Vagina (tissue), 2 donors: ENCODE measurements around the gene CADM1. TPM values are rescaled to one million over a fixed set of nuclear protein-coding genes. Genes with fewer than 3 reads are reported as not detected.

ENCODE experiments used
- DNase-seq, 2 donors: peaks; one replicate each; pipeline ENCODE4 v3.0.0-alpha.2; 2017; ENCODE audit errors: extremely low spot score in 2 of 2
- H3K27ac ChIP-seq: fragments of 200-600 bp; sonication (generic); one replicate; pipeline ENCODE4 v1.5.1; 2019
- H3K27me3 ChIP-seq: fragments of 200-600 bp; sonication (generic); one replicate; pipeline ENCODE4 v1.5.1; 2019
- H3K36me3 ChIP-seq, 2 donors: fragments of 200-600 bp; sonication (generic); one replicate each; pipeline ENCODE4 v1.5.1; 2017 to 2019
- H3K4me1 ChIP-seq: fragments of 200-600 bp; sonication (generic); one replicate; pipeline ENCODE4 v1.5.1; 2019
- H3K4me3 ChIP-seq, 2 donors: fragments of 200-600 bp; sonication (generic); 1 replicate in 1 of 2; 2 replicates in 1 of 2; pipeline ENCODE4 v1.5.1; 2016 to 2019
- H3K9me3 ChIP-seq: fragments of 200-600 bp; sonication (generic); one replicate; pipeline ENCODE4 v1.5.1; 2019
- CTCF ChIP-seq, 3 experiments: fragments of 450-650 bp in 2 of 3; fragments of 200-600 bp in 1 of 3; sonication (generic) in 1 of 3; IDR thresholded peaks; one replicate each; pipeline ENCODE4 v1.5.1; 2017 to 2019; ENCODE audit warnings: antibody characterized with exemption in 3 of 3, mild to moderate bottlenecking in 2 of 3, moderate library complexity in 2 of 3
- POLR2A ChIP-seq, 2 donors: fragments of 450-650 bp; IDR thresholded peaks; one replicate each; pipeline ENCODE4 v1.6.1; 2017; ENCODE audit warnings: antibody characterized with exemption in 2 of 2, mild to moderate bottlenecking in 2 of 2, moderate library complexity in 2 of 2
- POLR2AphosphoS5 ChIP-seq, 2 donors: sonication (generic); formaldehyde crosslinking; IDR thresholded peaks; one replicate each; pipeline ENCODE4 v1.9.0; 2017; ENCODE audit warnings: antibody characterized with exemption in 2 of 2, mild to moderate bottlenecking in 2 of 2, low read depth in 1 of 2; ENCODE audit not compliant: insufficient read depth in 1 of 2
- intact Hi-C: fragments of 100-400 bp; cut with DNase I; formaldehyde crosslinking; loops from one replicate; pipeline ENCODE4 v1.15.1; 2023
- total RNA-seq: library from RNA; depleted of rRNA; stranded (reverse); fragments of >200 nt; gene quantifications from one replicate; pipeline ENCODE4 v1.2.3, GENCODE V29; 2016

CADM1 gene
- total RNA-seq, 1 donor from 2014 or later, result 37.1 TPM

- intact Hi-C loops, result no loop called here
- Histone ChIP-seq H3K4me1 (peaks cover 34% of the 10 kb centered on the region), H3K9me3 (no peaks in the 10 kb centered on the region), H3K36me3 (no peaks in the 10 kb centered on the region), H3K4me3 (peak overlapping the region; percentile 50 to 59), H3K27me3 (no peaks in the 10 kb centered on the region), H3K27ac (peak overlapping the region; percentile 54)
- DNase-seq, result no peak
- no peak for TF ChIP-seq POLR2AphosphoS5 (IDR thresholded peaks at IDR 0.05; ENCODE audit: insufficient read depth in 1 of 2, low read depth in 1 of 2)
- TF ChIP-seq CTCF (IDR thresholded peaks at IDR 0.05), result peak in 1 of 3 experiments; percentile 15
Observed at GRCh38 chr11:115503083-115503885, 931 bp downstream of the CADM1 start.

- no peaks in the 10 kb centered on the region for H3K27me3 ChIP-seq
- intact Hi-C loops, result no loop called here
Observed at GRCh38 chr11:115502636-115503082, 1.6 kb downstream of the CADM1 start.

GRCh38 chr11:115501893-115502589 is 2.2 kb downstream of the CADM1 start:
- no peaks in the 10 kb centered on the region for H3K27me3 ChIP-seq
- H3K4me1 ChIP-seq, result peaks cover 34% of the 10 kb centered on the region
- H3K27ac ChIP-seq, result no peak overlapping the region
- H3K9me3 ChIP-seq, result no peaks in the 10 kb centered on the region
- no peaks in the 10 kb centered on the region for H3K36me3 ChIP-seq
- intact Hi-C loops, result no loop called here
- DNase-seq, result no peak
- H3K4me3 ChIP-seq, result peak overlapping the region; percentile 50 to 59
- no peak for TF ChIP-seq POLR2A (IDR thresholded peaks at IDR 0.05)
- no peak for TF ChIP-seq CTCF (IDR thresholded peaks at IDR 0.05)
- no peak for TF ChIP-seq POLR2AphosphoS5 (IDR thresholded peaks at IDR 0.05; ENCODE audit: insufficient read depth in 1 of 2, low read depth in 1 of 2)

More at GRCh38 chr11:115502636-115503082, 1.6 kb downstream of the CADM1 start:
- no peaks in the 10 kb centered on the region for H3K9me3 ChIP-seq
- H3K27ac ChIP-seq, result no peak overlapping the region
- no peaks in the 10 kb centered on the region for H3K36me3 ChIP-seq
- TF ChIP-seq CTCF (IDR thresholded peaks at IDR 0.05) (no peak), POLR2AphosphoS5 (IDR thresholded peaks at IDR 0.05; ENCODE audit: insufficient read depth in 1 of 2, low read depth in 1 of 2) (no peak), POLR2A (IDR thresholded peaks at IDR 0.05) (no peak)
- no peak for DNase-seq
- H3K4me1 ChIP-seq, result peaks cover 34% of the 10 kb centered on the region
- peak overlapping the region; percentile 50 to 59 for H3K4me3 ChIP-seq

GRCh38 chr11:115501502-115501892 is 2.7 kb downstream of the CADM1 start:
- intact Hi-C loops, result no loop called here
- no peaks in the 10 kb centered on the region for H3K27me3 ChIP-seq
- peaks cover 34% of the 10 kb centered on the region for H3K4me1 ChIP-seq
- no peak overlapping the region for H3K4me3 ChIP-seq
- no peak for DNase-seq
- H3K36me3 ChIP-seq, result no peaks in the 10 kb centered on the region
- no peak overlapping the region for H3K27ac ChIP-seq
- no peak for TF ChIP-seq POLR2A (IDR thresholded peaks at IDR 0.05)
- H3K9me3 ChIP-seq, result no peaks in the 10 kb centered on the region

- DNase-seq, result no peak
- intact Hi-C loops, result no loop called here
- Histone ChIP-seq H3K4me3 (no peak overlapping the region), H3K4me1 (peaks cover 34% of the 10 kb centered on the region), H3K27me3 (no peaks in the 10 kb centered on the region), H3K9me3 (no peaks in the 10 kb centered on the region), H3K27ac (no peak overlapping the region), H3K36me3 (no peaks in the 10 kb centered on the region)
- TF ChIP-seq CTCF (IDR thresholded peaks at IDR 0.05) (no peak), POLR2AphosphoS5 (IDR thresholded peaks at IDR 0.05; ENCODE audit: insufficient read depth in 1 of 2, low read depth in 1 of 2) (no peak), POLR2A (IDR thresholded peaks at IDR 0.05) (no peak)
Observed at GRCh38 chr11:115500547-115501501, 3.4 kb downstream of the CADM1 start.
